Muscle layer of colon (tissue), 2 donors: ENCODE results near the gene ID1.
A peak's percentile ranks its signal among the peaks of the same experiment; 100 is the strongest.
"Not testable (repeated sequence)": the region's sequence is repeated elsewhere in the genome, so short reads cannot be mapped to it uniquely, and the experiment has no call there.

Experiments
- H3K27ac ChIP-seq: one replicate; pipeline ENCODE4 v1.7.0; 2013; ENCODE audit warnings: low read depth, mild to moderate bottlenecking, low read length, moderate library complexity
- H3K27me3 ChIP-seq, 2 donors: one replicate each; pipeline ENCODE4 v1.7.0; 2013; ENCODE audit warnings: low read length in 2 of 2, mild to moderate bottlenecking in 2 of 2; ENCODE audit not compliant: insufficient read depth in 2 of 2, control insufficient read depth in 1 of 2
- H3K36me3 ChIP-seq: one replicate; pipeline ENCODE4 v1.7.0; 2013; ENCODE audit warnings: mild to moderate bottlenecking, low read length; ENCODE audit not compliant: insufficient read depth
- H3K4me1 ChIP-seq: one replicate; pipeline ENCODE4 v1.7.0; 2013; ENCODE audit warnings: mild to moderate bottlenecking, low read length; ENCODE audit not compliant: insufficient read depth
- H3K4me3 ChIP-seq, 2 donors: one replicate each; pipeline ENCODE4 v1.7.0; 2013; ENCODE audit warnings: low read length in 2 of 2, low read depth in 1 of 2, mild to moderate bottlenecking in 1 of 2, moderate library complexity in 1 of 2
- H3K9ac ChIP-seq: one replicate; pipeline ENCODE4 v1.7.0; 2013; ENCODE audit warnings: low read length
- H3K9me3 ChIP-seq: one replicate; pipeline ENCODE4 v1.7.0; 2013; ENCODE audit warnings: mild to moderate bottlenecking, low read length
- donor health status: abdominal sarcoma.
- donor health status: Adenocarcinoma of cecum.

Gene ID1

GRCh38 chr20:31594558-31595379 is 10.3 kb upstream of the ID1 start:
- no peak overlapping the region for H3K9ac ChIP-seq
- no peaks in the 10 kb centered on the region for H3K9me3 ChIP-seq
- no peaks in the 10 kb centered on the region for H3K36me3 ChIP-seq
- H3K4me3 ChIP-seq: no peak overlapping the region
- H3K27me3 ChIP-seq: no peaks in the 10 kb centered on the region
- H3K4me1 ChIP-seq: peaks cover 5% of the 10 kb centered on the region
- no peak overlapping the region for H3K27ac ChIP-seq

- Histone ChIP-seq H3K27me3 (no peaks in the 10 kb centered on the region), H3K36me3 (no peaks in the 10 kb centered on the region), H3K27ac (no peak overlapping the region), H3K9me3 (no peaks in the 10 kb centered on the region), H3K4me1 (peaks cover 5% of the 10 kb centered on the region), H3K9ac (no peak overlapping the region), H3K4me3 (no peak overlapping the region)
Observed at GRCh38 chr20:31595380-31595653, 9.8 kb upstream of the ID1 start.

- no peaks in the 10 kb centered on the region for H3K27me3 ChIP-seq
- H3K9me3 ChIP-seq: no peaks in the 10 kb centered on the region
- H3K4me3 ChIP-seq: no peak overlapping the region
- peaks cover 5% of the 10 kb centered on the region for H3K4me1 ChIP-seq
- no peaks in the 10 kb centered on the region for H3K36me3 ChIP-seq
- H3K27ac ChIP-seq: no peak overlapping the region
- H3K9ac ChIP-seq: no peak overlapping the region
Observed at GRCh38 chr20:31595654-31596411, 9.3 kb upstream of the ID1 start.

- not testable (repeated sequence) for H3K9me3 ChIP-seq, H3K36me3 ChIP-seq, H3K4me3 ChIP-seq, H3K27ac ChIP-seq, H3K9ac ChIP-seq, H3K4me1 ChIP-seq, H3K27me3 ChIP-seq
Observed at GRCh38 chr20:31596412-31596715, 8.7 kb upstream of the ID1 start.

GRCh38 chr20:31596831-31597480 is 8.1 kb upstream of the ID1 start:
- Histone ChIP-seq H3K27ac (no peak overlapping the region), H3K9me3 (no peaks in the 10 kb centered on the region), H3K4me3 (no peak overlapping the region), H3K27me3 (no peaks in the 10 kb centered on the region), H3K4me1 (peaks cover 5% of the 10 kb centered on the region), H3K36me3 (no peaks in the 10 kb centered on the region), H3K9ac (no peak overlapping the region)

- H3K27ac ChIP-seq: no peak overlapping the region
- no peak overlapping the region for H3K9ac ChIP-seq
Observed at GRCh38 chr20:31597481-31597855, 7.6 kb upstream of the ID1 start.

GRCh38 chr20:31602431-31602778 is 2.7 kb upstream of the ID1 start:
- Histone ChIP-seq H3K36me3 (no peaks in the 10 kb centered on the region), H3K27ac (no peak overlapping the region), H3K27me3 (no peaks in the 10 kb centered on the region), H3K9ac (no peak overlapping the region), H3K4me1 (peaks cover 8% of the 10 kb centered on the region), H3K9me3 (no peaks in the 10 kb centered on the region), H3K4me3 (no peak overlapping the region)

More at GRCh38 chr20:31597481-31597855, 7.6 kb upstream of the ID1 start:
- H3K4me1 ChIP-seq: peaks cover 5% of the 10 kb centered on the region
- H3K27me3 ChIP-seq: no peaks in the 10 kb centered on the region
- no peaks in the 10 kb centered on the region for H3K9me3 ChIP-seq
- H3K4me3 ChIP-seq: no peak overlapping the region
- H3K36me3 ChIP-seq: no peaks in the 10 kb centered on the region

- H3K9ac ChIP-seq: no peak overlapping the region
- H3K4me3 ChIP-seq: no peak overlapping the region
- H3K36me3 ChIP-seq: no peaks in the 10 kb centered on the region
- H3K4me1 ChIP-seq: peaks cover 10% of the 10 kb centered on the region
- H3K27me3 ChIP-seq: no peaks in the 10 kb centered on the region
- H3K9me3 ChIP-seq: no peaks in the 10 kb centered on the region
- no peak overlapping the region for H3K27ac ChIP-seq
Observed at GRCh38 chr20:31602779-31603441, 2.2 kb upstream of the ID1 start.

- Histone ChIP-seq H3K27ac (peak overlapping the region; percentile 85), H3K36me3 (no peaks in the 10 kb centered on the region), H3K9me3 (no peaks in the 10 kb centered on the region), H3K27me3 (no peaks in the 10 kb centered on the region), H3K9ac (peak overlapping the region; percentile 86), H3K4me3 (peak overlapping the region; percentile 22 to 83), H3K4me1 (peaks cover 19% of the 10 kb centered on the region)
Observed at GRCh38 chr20:31603822-31604566, 1.1 kb upstream of the ID1 start.

- no peaks in the 10 kb centered on the region for H3K9me3 ChIP-seq
- peaks cover 20% of the 10 kb centered on the region for H3K4me1 ChIP-seq
Observed at GRCh38 chr20:31604567-31605030, 490 bp upstream of the ID1 start.

More at GRCh38 chr20:31604567-31605030, 490 bp upstream of the ID1 start:
- Histone ChIP-seq H3K27ac (peak overlapping the region; percentile 85), H3K27me3 (no peaks in the 10 kb centered on the region), H3K4me3 (peak overlapping the region; percentile 79 to 83), H3K36me3 (no peaks in the 10 kb centered on the region), H3K9ac (peak overlapping the region; percentile 86)
